ENCODE data around the gene RNLS. TPM values are rescaled to one million over a fixed set of nuclear protein-coding genes. Genes with fewer than 3 reads are reported as not detected.

The RNLS gene
- total and polyA plus RNA-seq, 4 donors, result 5.8 to 11.6 (median 7.9) TPM

DNA sequence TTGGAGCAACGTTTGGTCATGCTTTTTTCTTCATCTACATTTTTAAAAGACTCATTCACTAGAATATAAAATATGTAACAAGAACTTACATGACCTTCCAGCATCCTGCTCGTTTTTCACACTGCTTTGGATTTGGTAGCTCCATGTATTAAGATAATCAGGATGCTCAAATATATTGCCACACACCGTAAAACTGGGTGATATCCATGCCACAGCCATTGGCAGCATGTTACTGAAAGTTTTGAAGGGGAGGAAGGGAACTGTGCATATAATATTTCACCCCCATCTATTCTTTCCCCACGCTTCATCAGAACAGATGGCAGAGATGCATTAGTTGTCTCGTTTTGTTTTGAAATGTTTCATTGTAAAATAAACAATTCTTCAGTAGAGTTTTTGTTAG, 158.2 kb downstream of the RNLS start:
- Histone ChIP-seq H3K9ac (ENCODE audit: insufficient read depth in 1 of 2, low read length in 2 of 2) (no peak overlapping the region), H3K27ac (ENCODE audit: low read depth in 1 of 2, low read length in 1 of 2) (no peak overlapping the region), H3K4me1 (ENCODE audit: control insufficient read depth in 5 of 5, insufficient read depth in 5 of 5, low read length in 5 of 5) (peaks cover 0 to 20% (median 0%) of the 10 kb centered on the region in 5 donors), H3K36me3 (ENCODE audit: control insufficient read depth in 4 of 4, insufficient read depth in 4 of 4, low read length in 4 of 4) (no peaks in the 10 kb centered on the region), H3K9me3 (ENCODE audit: control insufficient read depth in 4 of 4, insufficient read depth in 3 of 4, low read length in 3 of 4) (no peaks in the 10 kb centered on the region), H3K4me3 (no peak overlapping the region), H3K27me3 (ENCODE audit: control insufficient read depth in 3 of 3, insufficient read depth in 3 of 3, low read length in 2 of 3) (no peaks in the 10 kb centered on the region)
- TF ChIP-seq, protein P1, sequence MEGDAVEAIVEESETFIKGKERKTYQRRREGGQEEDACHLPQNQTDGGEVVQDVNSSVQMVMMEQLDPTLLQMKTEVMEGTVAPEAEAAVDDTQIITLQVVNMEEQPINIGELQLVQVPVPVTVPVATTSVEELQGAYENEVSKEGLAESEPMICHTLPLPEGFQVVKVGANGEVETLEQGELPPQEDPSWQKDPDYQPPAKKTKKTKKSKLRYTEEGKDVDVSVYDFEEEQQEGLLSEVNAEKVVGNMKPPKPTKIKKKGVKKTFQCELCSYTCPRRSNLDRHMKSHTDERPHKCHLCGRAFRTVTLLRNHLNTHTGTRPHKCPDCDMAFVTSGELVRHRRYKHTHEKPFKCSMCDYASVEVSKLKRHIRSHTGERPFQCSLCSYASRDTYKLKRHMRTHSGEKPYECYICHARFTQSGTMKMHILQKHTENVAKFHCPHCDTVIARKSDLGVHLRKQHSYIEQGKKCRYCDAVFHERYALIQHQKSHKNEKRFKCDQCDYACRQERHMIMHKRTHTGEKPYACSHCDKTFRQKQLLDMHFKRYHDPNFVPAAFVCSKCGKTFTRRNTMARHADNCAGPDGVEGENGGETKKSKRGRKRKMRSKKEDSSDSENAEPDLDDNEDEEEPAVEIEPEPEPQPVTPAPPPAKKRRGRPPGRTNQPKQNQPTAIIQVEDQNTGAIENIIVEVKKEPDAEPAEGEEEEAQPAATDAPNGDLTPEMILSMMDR (IDR thresholded peaks at IDR 0.05; ENCODE audit: control extremely low read depth, extremely low read depth), result no peak
- WGBS, 2 donors, result 61 to 75% methylated on average over 5 of the region's 5 CpGs
- ATAC-seq (ENCODE audit: insufficient read depth, low FRiP score), result no peak
- DNase-seq, result peak in 1 of 3 donors; percentile 10

DNA sequence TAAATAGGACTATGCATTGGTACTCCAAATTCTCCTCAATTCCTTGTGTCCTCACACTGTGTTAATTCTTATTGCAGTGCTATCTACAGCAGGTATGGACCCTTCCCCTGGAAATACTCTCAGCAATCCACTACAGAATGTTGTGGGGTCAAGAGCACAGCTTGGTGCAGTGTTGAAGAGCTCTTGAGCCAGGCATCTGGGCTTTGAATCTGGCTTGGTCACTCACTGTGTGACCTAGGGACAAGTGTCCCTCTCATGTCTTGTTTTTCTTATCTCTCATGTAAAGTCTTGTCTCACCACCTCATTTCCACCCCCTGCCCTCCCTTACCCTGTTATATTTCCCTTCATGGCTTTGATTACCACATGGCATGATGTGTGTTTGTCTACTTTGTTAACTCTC, 159.4 kb downstream of the RNLS start:
- no peak overlapping the region for H3K27ac ChIP-seq (ENCODE audit: low read depth in 1 of 2, low read length in 1 of 2)
- no peaks in the 10 kb centered on the region for H3K36me3 ChIP-seq (ENCODE audit: control insufficient read depth in 4 of 4, insufficient read depth in 4 of 4, low read length in 4 of 4)
- no peak overlapping the region for H3K9ac ChIP-seq (ENCODE audit: insufficient read depth in 1 of 2, low read length in 2 of 2)
- no peaks in the 10 kb centered on the region for H3K27me3 ChIP-seq (ENCODE audit: control insufficient read depth in 3 of 3, insufficient read depth in 3 of 3, low read length in 2 of 3)
- no peak for DNase-seq
- no peak overlapping the region for H3K4me3 ChIP-seq
- no peak for ATAC-seq (ENCODE audit: insufficient read depth, low FRiP score)
- TF ChIP-seq, protein P1 (IDR thresholded peaks at IDR 0.05; ENCODE audit: control extremely low read depth, extremely low read depth), result no peak
- H3K9me3 ChIP-seq (ENCODE audit: control insufficient read depth in 4 of 4, insufficient read depth in 3 of 4, low read length in 3 of 4), result no peaks in the 10 kb centered on the region
- H3K4me1 ChIP-seq (ENCODE audit: control insufficient read depth in 5 of 5, insufficient read depth in 5 of 5, low read length in 5 of 5), result peaks cover 0 to 20% (median 0%) of the 10 kb centered on the region in 5 donors

DNA sequence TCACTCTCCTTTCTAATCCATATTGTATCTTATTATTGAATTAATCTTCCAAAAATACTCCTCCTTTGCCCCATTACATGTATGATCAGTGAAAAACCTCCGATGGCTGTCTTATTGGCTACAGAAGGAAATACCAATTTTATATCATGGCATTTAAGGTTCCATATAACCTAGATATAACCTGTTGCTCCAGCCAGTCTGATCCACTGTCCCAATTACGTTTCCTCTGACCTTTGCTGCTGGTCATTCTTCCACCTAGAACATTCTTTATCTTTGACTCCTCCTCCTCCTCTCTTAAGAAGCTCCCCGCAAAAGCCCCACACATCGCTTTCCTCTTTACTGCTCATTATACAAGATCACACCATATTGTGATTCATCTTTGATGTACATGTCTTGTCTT, 161.5 kb downstream of the RNLS start:
- DNase-seq, result no peak
- H3K27me3 ChIP-seq (ENCODE audit: control insufficient read depth in 3 of 3, insufficient read depth in 3 of 3, low read length in 2 of 3), result no peaks in the 10 kb centered on the region
- peaks cover 0 to 23% (median 5%) of the 10 kb centered on the region in 5 donors for H3K4me1 ChIP-seq (ENCODE audit: control insufficient read depth in 5 of 5, insufficient read depth in 5 of 5, low read length in 5 of 5)
- no peaks in the 10 kb centered on the region for H3K9me3 ChIP-seq (ENCODE audit: control insufficient read depth in 4 of 4, insufficient read depth in 3 of 4, low read length in 3 of 4)
- WGBS, 2 donors, result 95 to 96% methylated on average over 4 of the region's 4 CpGs
- H3K9ac ChIP-seq (ENCODE audit: insufficient read depth in 1 of 2, low read length in 2 of 2), result no peak overlapping the region
- H3K36me3 ChIP-seq (ENCODE audit: control insufficient read depth in 4 of 4, insufficient read depth in 4 of 4, low read length in 4 of 4), result no peaks in the 10 kb centered on the region
- H3K27ac ChIP-seq (ENCODE audit: low read depth in 1 of 2, low read length in 1 of 2), result no peak overlapping the region
- no peak overlapping the region for H3K4me3 ChIP-seq
- no peak for ATAC-seq (ENCODE audit: insufficient read depth, low FRiP score)
- TF ChIP-seq, protein P1 (IDR thresholded peaks at IDR 0.05; ENCODE audit: control extremely low read depth, extremely low read depth), result no peak

DNA sequence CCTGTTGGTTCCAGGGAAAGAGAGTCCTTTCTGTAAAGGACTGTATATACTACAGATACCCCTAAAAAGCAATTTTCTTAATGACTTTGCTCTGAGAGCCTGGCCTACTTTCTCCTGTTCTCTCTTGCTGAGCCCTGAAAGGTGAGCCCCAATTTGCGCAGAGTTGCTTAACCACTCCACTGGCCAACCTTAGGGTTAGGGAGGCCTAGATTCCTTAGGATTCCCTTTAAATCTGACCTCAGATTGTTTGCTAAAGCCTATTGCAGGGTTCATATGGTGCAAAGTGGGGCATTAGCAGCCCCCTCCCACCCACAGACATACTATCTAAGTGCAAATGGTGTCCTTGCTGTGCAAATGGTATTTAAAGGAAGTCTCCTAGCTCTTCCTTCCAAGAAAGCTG, 164.2 kb downstream of the RNLS start:
- H3K4me3 ChIP-seq, result no peak overlapping the region
- H3K27ac ChIP-seq (ENCODE audit: low read depth in 1 of 2, low read length in 1 of 2), result no peak overlapping the region
- ATAC-seq (ENCODE audit: insufficient read depth, low FRiP score), result no peak
- H3K4me1 ChIP-seq (ENCODE audit: control insufficient read depth in 5 of 5, insufficient read depth in 5 of 5, low read length in 5 of 5), result peaks cover 0 to 10% (median 5%) of the 10 kb centered on the region in 5 donors
- H3K9ac ChIP-seq (ENCODE audit: insufficient read depth in 1 of 2, low read length in 2 of 2), result no peak overlapping the region
- no peaks in the 10 kb centered on the region for H3K9me3 ChIP-seq (ENCODE audit: control insufficient read depth in 4 of 4, insufficient read depth in 3 of 4, low read length in 3 of 4)
- no peaks in the 10 kb centered on the region for H3K36me3 ChIP-seq (ENCODE audit: control insufficient read depth in 4 of 4, insufficient read depth in 4 of 4, low read length in 4 of 4)
- 96 to 100% methylated on average over 1 of the region's 1 CpG for WGBS, 2 donors
- DNase-seq, result no peak
- H3K27me3 ChIP-seq (ENCODE audit: control insufficient read depth in 3 of 3, insufficient read depth in 3 of 3, low read length in 2 of 3), result no peaks in the 10 kb centered on the region
- TF ChIP-seq, protein P1 (IDR thresholded peaks at IDR 0.05; ENCODE audit: control extremely low read depth, extremely low read depth), result no peak

Data from lung (tissue), 12 donors.